HG02610 (cell line): ENCODE data around the gene ZNF853.
"Not testable (repeated sequence)": the region's sequence is repeated elsewhere in the genome, so short reads cannot be mapped to it uniquely, and the experiment has no call there.

ENCODE experiments used
- ATAC-seq: cut with Tn5 transposase; IDR thresholded peaks from one replicate; pipeline ENCODE4 v1.9.1; 2021; ENCODE audit warnings: mild to moderate bottlenecking, moderate library complexity; ENCODE audit not compliant: unreplicated experiment

The ZNF853 gene

GRCh38 chr7:6650521-6651011, 35.2 kb downstream of the ZNF853 start:
- no peak for ATAC-seq

- no peak for ATAC-seq
Measured at GRCh38 chr7:6651851-6652445, 36.5 kb downstream of the ZNF853 start.

- no peak for ATAC-seq
Measured at GRCh38 chr7:6652446-6653011, 37.1 kb downstream of the ZNF853 start.

- no peak for ATAC-seq
Measured at GRCh38 chr7:6653071-6654003, 37.9 kb downstream of the ZNF853 start.

- ATAC-seq, result no peak
Measured at GRCh38 chr7:6654113-6654841, 38.9 kb downstream of the ZNF853 start.

GRCh38 chr7:6654842-6655610, 39.6 kb downstream of the ZNF853 start:
- no peak for ATAC-seq

GRCh38 chr7:6655636-6656385, 40.4 kb downstream of the ZNF853 start:
- ATAC-seq, result no peak

GRCh38 chr7:6656413-6656812, 41.0 kb downstream of the ZNF853 start:
- ATAC-seq, result no peak

- ATAC-seq, result no peak
Measured at GRCh38 chr7:6658618-6659345, 43.4 kb downstream of the ZNF853 start.

- ATAC-seq, result not testable (repeated sequence)
Measured at GRCh38 chr7:6670851-6671250, 55.4 kb downstream of the ZNF853 start.
